K562 (cell line): ENCODE measurements around the gene NAXE. TPM values are rescaled to one million over a fixed set of nuclear protein-coding genes. Genes with fewer than 3 reads are reported as not detected.
A peak's percentile ranks its signal among the peaks of the same experiment; 100 is the strongest.

Experiments
- BRF1 ChIP-seq: IDR thresholded peaks from 3 replicates; pipeline ENCODE4 v1.6.1; 2011; ENCODE audit warnings: borderline replicate concordance, mild to moderate bottlenecking; ENCODE audit not compliant: insufficient read length; ENCODE audit errors: extremely low read depth
- CBFA2T3 ChIP-seq: fragments of 450-650 bp; IDR thresholded peaks from 2 replicates; pipeline ENCODE4 v1.6.1; 2017
- CBX3 ChIP-seq, 2 experiments: IDR thresholded peaks; 1 replicate in 1 of 2; 2 replicates in 1 of 2; pipeline ENCODE4 v1.6.1; 2012; ENCODE audit warnings: inconsistent platforms in 2 of 2, low read length in 2 of 2, borderline replicate concordance in 1 of 2, control low read depth in 1 of 2
- EZH2 ChIP-seq: IDR thresholded peaks from 2 replicates; pipeline ENCODE4 v1.6.1; 2012; ENCODE audit warnings: low read depth, mild to moderate bottlenecking, inconsistent platforms, low read length, borderline replicate concordance
- FIP1L1 ChIP-seq: fragments of 200-400 bp; formaldehyde crosslinking; IDR thresholded peaks from 2 replicates; pipeline ENCODE4 v1.6.1; 2018; ENCODE audit warnings: mild to moderate bottlenecking, low read depth, low read length; ENCODE audit not compliant: poor library complexity, severe bottlenecking
- FUS ChIP-seq: fragments of 200-400 bp; formaldehyde crosslinking; optimal IDR thresholded peaks from 2 replicates; pipeline ENCODE3; 2017; ENCODE audit warnings: low read depth, low read length
- MEF2A ChIP-seq: IDR thresholded peaks from 2 replicates; pipeline ENCODE4 v1.6.1; 2011; ENCODE audit warnings: low read depth, mild to moderate bottlenecking, low read length, moderate library complexity; ENCODE audit not compliant: control insufficient read depth
- NR3C1 ChIP-seq: sonication (generic); formaldehyde crosslinking; IDR thresholded peaks from 2 replicates; pipeline ENCODE4 v1.8.1; 2022; ENCODE audit warnings: missing genetic modification reagents
- NRF1 ChIP-seq, 2 experiments: fragments of 450-650 bp; IDR thresholded peaks in 1 of 2; conservative IDR thresholded peaks in 1 of 2; 2 replicates each; pipeline ENCODE4 v1.6.1; 2014; ENCODE audit warnings: mild to moderate bottlenecking in 2 of 2
- POLR2G ChIP-seq: fragments of 200-400 bp; formaldehyde crosslinking; IDR thresholded peaks from 2 replicates; pipeline ENCODE4 v1.6.1; 2017; ENCODE audit warnings: low read depth, mild to moderate bottlenecking, antibody characterized with exemption, low read length, moderate library complexity
- PRMT5 ChIP-seq: sonication (generic); formaldehyde crosslinking; IDR thresholded peaks from 2 replicates; pipeline ENCODE4 v1.5.0; 2020; ENCODE audit warnings: missing genetic modification reagents
- SMC3 ChIP-seq: conservative IDR thresholded peaks from 2 replicates; pipeline ENCODE4 v1.6.1; 2011; ENCODE audit warnings: low read depth, low read length, improper control_type of control experiment; ENCODE audit not compliant: insufficient read depth
- polyA plus RNA-seq, 8 experiments: library from polyadenylated mRNA; depleted of rRNA in 4 of 8; stranded (reverse) in 5 of 8; unstranded in 3 of 8; fragments of >200 nt; fragmentation: Nextera tagmentation in 2 of 8; fragmentation: Illumina TruSeq in 1 of 8; extraction: Ambion mirVana in 2 of 8; extraction: Trizol in 1 of 8; gene quantifications; 2 replicates each; pipeline versions ENCODE4 v1.2.1 to v1.2.3, GENCODE V29; 2011 to 2014; ENCODE audit warnings: inconsistent platforms in 1 of 8, missing spikeins in 1 of 8
- total RNA-seq, 7 experiments: library from RNA; depleted of rRNA in 6 of 7; stranded (reverse); fragments of >200 nt in 6 of 7; fragmentation: Illumina TruSeq in 2 of 7; extraction: Trizol in 2 of 7; gene quantifications; 2 replicates each; pipeline versions ENCODE4 v1.2.1 to v1.2.3, GENCODE V29; 2011 to 2021; ENCODE audit warnings: low replicate concordance in 1 of 7
- TF ChIP-seq, protein P1 (sequence below): fragments of 250-450 bp; sonication (Bioruptor Pico); IDR thresholded peaks from 2 replicates; pipeline ENCODE4 v1.8.0; 2022; ENCODE audit warnings: inconsistent platforms
- TF ChIP-seq, protein P2 (sequence below): sonication (generic); formaldehyde crosslinking; IDR thresholded peaks from 2 replicates; pipeline ENCODE4 v1.8.1; 2022; ENCODE audit warnings: missing genetic modification reagents
- TF ChIP-seq, protein P3 (sequence below), 2 experiments: fragments of 450-650 bp; formaldehyde crosslinking in 1 of 2; IDR thresholded peaks; 2 replicates each; pipeline versions ENCODE4 v1.4.0 to v1.6.1; 2014 to 2020; ENCODE audit warnings: mild to moderate bottlenecking in 2 of 2, borderline replicate concordance in 1 of 2, low read depth in 1 of 2
- TF ChIP-seq, protein P4 (sequence below): fragments of 250-450 bp; sonication (Bioruptor Pico); IDR thresholded peaks from 2 replicates; pipeline ENCODE4 v1.5.1; 2021; ENCODE audit warnings: mild to moderate bottlenecking

The NAXE gene
- total and polyA plus RNA-seq, 9 of the 15 experiments (the other 6 are each of a cell fraction or from before 2014, with no cell fraction given): 27.3 to 137 (median 90.0) TPM

DNA sequence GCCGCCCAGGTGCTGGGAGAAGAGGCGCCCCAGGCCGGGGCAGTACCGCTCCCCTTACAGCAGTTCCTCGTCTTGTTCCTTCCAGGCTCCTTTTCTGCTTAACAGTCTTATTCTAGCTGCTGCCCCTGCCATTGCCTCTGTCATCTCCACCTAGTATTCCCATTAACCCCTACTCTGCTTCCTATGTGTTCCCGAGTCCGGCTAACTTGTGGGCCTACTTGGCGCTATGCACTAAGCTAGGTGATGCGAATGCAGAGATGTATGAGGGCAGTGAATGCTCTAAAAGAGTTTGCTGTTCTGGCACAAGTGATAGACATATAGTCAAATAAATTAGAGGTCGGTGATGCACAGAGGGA, 18.9 kb upstream of the NAXE start (continued):
- TF ChIP-seq, protein P1, sequence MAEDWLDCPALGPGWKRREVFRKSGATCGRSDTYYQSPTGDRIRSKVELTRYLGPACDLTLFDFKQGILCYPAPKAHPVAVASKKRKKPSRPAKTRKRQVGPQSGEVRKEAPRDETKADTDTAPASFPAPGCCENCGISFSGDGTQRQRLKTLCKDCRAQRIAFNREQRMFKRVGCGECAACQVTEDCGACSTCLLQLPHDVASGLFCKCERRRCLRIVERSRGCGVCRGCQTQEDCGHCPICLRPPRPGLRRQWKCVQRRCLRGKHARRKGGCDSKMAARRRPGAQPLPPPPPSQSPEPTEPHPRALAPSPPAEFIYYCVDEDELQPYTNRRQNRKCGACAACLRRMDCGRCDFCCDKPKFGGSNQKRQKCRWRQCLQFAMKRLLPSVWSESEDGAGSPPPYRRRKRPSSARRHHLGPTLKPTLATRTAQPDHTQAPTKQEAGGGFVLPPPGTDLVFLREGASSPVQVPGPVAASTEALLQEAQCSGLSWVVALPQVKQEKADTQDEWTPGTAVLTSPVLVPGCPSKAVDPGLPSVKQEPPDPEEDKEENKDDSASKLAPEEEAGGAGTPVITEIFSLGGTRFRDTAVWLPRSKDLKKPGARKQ (CRISPR knock-in tag): no peak
- TF ChIP-seq CBFA2T3 (no peak), NRF1 (conservative IDR thresholded peaks at IDR 0.05 in 1 of 2, IDR thresholded peaks at IDR 0.05 in 1 of 2) (0 out of 4 replicates have a peak, but pooled peaks of 1 of the 2 experiments have one; percentile 7), POLR2G (no peak), MEF2A (no peak), SMC3 (no peak), PRMT5 (CRISPR knock-in tag) (no peak), FUS (no peak), EZH2 (no peak), CBX3 (IDR thresholded peaks at IDR 0.05; ENCODE audit: borderline replicate concordance in 1 of 2, low read length in 2 of 2) (no peak), FIP1L1 (no peak), NR3C1 (CRISPR knock-in tag) (no peak), BRF1 (no peak)
- TF ChIP-seq, protein P2, sequence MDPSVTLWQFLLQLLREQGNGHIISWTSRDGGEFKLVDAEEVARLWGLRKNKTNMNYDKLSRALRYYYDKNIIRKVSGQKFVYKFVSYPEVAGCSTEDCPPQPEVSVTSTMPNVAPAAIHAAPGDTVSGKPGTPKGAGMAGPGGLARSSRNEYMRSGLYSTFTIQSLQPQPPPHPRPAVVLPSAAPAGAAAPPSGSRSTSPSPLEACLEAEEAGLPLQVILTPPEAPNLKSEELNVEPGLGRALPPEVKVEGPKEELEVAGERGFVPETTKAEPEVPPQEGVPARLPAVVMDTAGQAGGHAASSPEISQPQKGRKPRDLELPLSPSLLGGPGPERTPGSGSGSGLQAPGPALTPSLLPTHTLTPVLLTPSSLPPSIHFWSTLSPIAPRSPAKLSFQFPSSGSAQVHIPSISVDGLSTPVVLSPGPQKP (CRISPR knock-in tag): no peak
- TF ChIP-seq, protein P3, sequence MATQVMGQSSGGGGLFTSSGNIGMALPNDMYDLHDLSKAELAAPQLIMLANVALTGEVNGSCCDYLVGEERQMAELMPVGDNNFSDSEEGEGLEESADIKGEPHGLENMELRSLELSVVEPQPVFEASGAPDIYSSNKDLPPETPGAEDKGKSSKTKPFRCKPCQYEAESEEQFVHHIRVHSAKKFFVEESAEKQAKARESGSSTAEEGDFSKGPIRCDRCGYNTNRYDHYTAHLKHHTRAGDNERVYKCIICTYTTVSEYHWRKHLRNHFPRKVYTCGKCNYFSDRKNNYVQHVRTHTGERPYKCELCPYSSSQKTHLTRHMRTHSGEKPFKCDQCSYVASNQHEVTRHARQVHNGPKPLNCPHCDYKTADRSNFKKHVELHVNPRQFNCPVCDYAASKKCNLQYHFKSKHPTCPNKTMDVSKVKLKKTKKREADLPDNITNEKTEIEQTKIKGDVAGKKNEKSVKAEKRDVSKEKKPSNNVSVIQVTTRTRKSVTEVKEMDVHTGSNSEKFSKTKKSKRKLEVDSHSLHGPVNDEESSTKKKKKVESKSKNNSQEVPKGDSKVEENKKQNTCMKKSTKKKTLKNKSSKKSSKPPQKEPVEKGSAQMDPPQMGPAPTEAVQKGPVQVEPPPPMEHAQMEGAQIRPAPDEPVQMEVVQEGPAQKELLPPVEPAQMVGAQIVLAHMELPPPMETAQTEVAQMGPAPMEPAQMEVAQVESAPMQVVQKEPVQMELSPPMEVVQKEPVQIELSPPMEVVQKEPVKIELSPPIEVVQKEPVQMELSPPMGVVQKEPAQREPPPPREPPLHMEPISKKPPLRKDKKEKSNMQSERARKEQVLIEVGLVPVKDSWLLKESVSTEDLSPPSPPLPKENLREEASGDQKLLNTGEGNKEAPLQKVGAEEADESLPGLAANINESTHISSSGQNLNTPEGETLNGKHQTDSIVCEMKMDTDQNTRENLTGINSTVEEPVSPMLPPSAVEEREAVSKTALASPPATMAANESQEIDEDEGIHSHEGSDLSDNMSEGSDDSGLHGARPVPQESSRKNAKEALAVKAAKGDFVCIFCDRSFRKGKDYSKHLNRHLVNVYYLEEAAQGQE (IDR thresholded peaks at IDR 0.05; ENCODE audit: borderline replicate concordance): no peak
- TF ChIP-seq, protein P3 (CRISPR knock-in tag; IDR thresholded peaks at IDR 0.05; ENCODE audit: low read depth): no peak
- TF ChIP-seq, protein P4, sequence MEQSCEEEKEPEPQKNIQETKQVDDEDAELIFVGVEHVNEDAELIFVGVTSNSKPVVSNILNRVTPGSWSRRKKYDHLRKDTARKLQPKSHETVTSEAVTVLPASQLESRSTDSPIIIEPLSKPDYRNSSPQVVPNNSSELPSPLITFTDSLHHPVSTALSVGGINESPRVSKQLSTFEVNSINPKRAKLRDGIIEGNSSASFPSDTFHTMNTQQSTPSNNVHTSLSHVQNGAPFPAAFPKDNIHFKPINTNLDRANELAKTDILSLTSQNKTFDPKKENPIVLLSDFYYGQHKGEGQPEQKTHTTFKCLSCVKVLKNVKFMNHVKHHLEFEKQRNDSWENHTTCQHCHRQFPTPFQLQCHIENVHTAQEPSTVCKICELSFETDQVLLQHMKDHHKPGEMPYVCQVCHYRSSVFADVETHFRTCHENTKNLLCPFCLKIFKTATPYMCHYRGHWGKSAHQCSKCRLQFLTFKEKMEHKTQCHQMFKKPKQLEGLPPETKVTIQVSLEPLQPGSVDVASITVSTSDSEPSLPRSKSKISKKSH (CRISPR knock-in tag): no peak
